HG03521 (cell line): ENCODE data around the gene TEX2.
"Not testable (repeated sequence)": the region's sequence is repeated elsewhere in the genome, so short reads cannot be mapped to it uniquely, and the experiment has no call there.

Experiments
- ATAC-seq: cut with Tn5 transposase; IDR thresholded peaks from one replicate; pipeline ENCODE4 v1.9.1; 2021; ENCODE audit warnings: mild to moderate bottlenecking, moderate library complexity; ENCODE audit not compliant: unreplicated experiment

The TEX2 gene

GRCh38 chr17:64216000-64216337 is 47.1 kb downstream of the TEX2 start:
- ATAC-seq, result no peak

GRCh38 chr17:64214950-64215349 is 48.1 kb downstream of the TEX2 start:
- ATAC-seq, result no peak

GRCh38 chr17:64213995-64214811 is 48.9 kb downstream of the TEX2 start:
- ATAC-seq, result no peak

GRCh38 chr17:64212122-64212521 is 50.9 kb downstream of the TEX2 start:
- ATAC-seq, result no peak

GRCh38 chr17:64209983-64210382 is 53.1 kb downstream of the TEX2 start:
- no peak for ATAC-seq

- ATAC-seq, result no peak
Measured at GRCh38 chr17:64209356-64209941, 53.6 kb downstream of the TEX2 start.

GRCh38 chr17:64208656-64209055 is 54.4 kb downstream of the TEX2 start:
- not testable (repeated sequence) for ATAC-seq

- no peak for ATAC-seq
Measured at GRCh38 chr17:64205804-64206203, 57.3 kb downstream of the TEX2 start.

- ATAC-seq, result no peak
Measured at GRCh38 chr17:64203630-64204029, 59.4 kb downstream of the TEX2 start.

- ATAC-seq, result no peak
Measured at GRCh38 chr17:64202683-64203344, 60.2 kb downstream of the TEX2 start.

- ATAC-seq, result no peak
Measured at GRCh38 chr17:64200080-64201032, 62.7 kb downstream of the TEX2 start.

- ATAC-seq, result no peak
Measured at GRCh38 chr17:64198331-64199090, 64.5 kb downstream of the TEX2 start.

- no peak for ATAC-seq
Measured at GRCh38 chr17:64196601-64197000, 66.5 kb downstream of the TEX2 start.

GRCh38 chr17:64193561-64193960 is 69.5 kb downstream of the TEX2 start:
- ATAC-seq, result no peak

GRCh38 chr17:64192589-64192988 is 70.5 kb downstream of the TEX2 start:
- no peak for ATAC-seq

- ATAC-seq, result no peak
Measured at GRCh38 chr17:64190472-64190871, 72.6 kb downstream of the TEX2 start.

GRCh38 chr17:64188088-64188487 is 75.0 kb downstream of the TEX2 start:
- no peak for ATAC-seq

- ATAC-seq, result no peak
Measured at GRCh38 chr17:64187093-64187895, 75.8 kb downstream of the TEX2 start.
